ENCODE data around the gene SLC6A20. TPM values are rescaled to one million over a fixed set of nuclear protein-coding genes. Genes with fewer than 3 reads are reported as not detected.

SLC6A20 gene
- total RNA-seq, 1 experiment from 2014 or later = 0.09 TPM

DNA sequence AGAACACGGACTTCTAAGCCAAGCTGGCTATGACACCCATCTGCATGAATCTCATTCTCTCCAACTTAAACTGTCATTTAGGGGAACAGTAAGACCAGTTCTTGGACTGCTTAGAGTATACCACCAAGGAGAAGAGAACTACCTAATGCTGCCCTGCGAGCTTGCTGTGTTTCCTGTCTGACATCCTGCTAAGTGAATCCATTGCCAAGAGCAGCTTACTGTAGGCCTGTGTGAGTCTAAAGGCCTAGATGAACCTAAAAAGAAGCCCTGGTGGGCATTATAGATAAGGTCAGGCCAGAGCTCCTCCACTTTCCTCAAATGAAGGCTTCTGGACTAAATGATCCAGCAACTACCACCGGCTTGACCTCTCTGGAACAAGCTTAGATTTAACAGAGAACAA lies 30.6 kb upstream of the SLC6A20 start:
- no peak overlapping the region for H3K4me3 Mint-ChIP-seq
- Histone ChIP-seq H4K91ac (ENCODE audit: insufficient read length, low read depth, low read length) (no peak overlapping the region), H3T11ph (ENCODE audit: low read length) (no peak overlapping the region), H2BK5ac (ENCODE audit: insufficient read length, low read length) (no peak overlapping the region), H3K27ac (ENCODE audit: insufficient read length, low read depth, low read length) (no peak overlapping the region), H2BK15ac (ENCODE audit: low read depth, low read length) (no peak overlapping the region), H4K20me1 (ENCODE audit: control insufficient read depth, insufficient read depth, insufficient read length) (no peaks in the 10 kb centered on the region), H3K23ac (ENCODE audit: insufficient read length, low read depth, low read length) (no peak overlapping the region), H3K23me2 (ENCODE audit: insufficient read length, low read depth, low read length, poor library complexity, severe bottlenecking) (no peaks in the 10 kb centered on the region), H3K4ac (ENCODE audit: low read depth, low read length) (no peak overlapping the region), H4K5ac (ENCODE audit: insufficient read length, low read depth, low read length) (no peak overlapping the region), H3K18ac (ENCODE audit: insufficient read length, low read depth, low read length) (no peak overlapping the region), H3K14ac (ENCODE audit: insufficient read depth, low read length) (no peak overlapping the region), H4K8ac (replicated peaks; ENCODE audit: insufficient read length, low read depth, low read length) (no peak overlapping the region), H2BK120ac (ENCODE audit: low read depth, low read length, poor library complexity, severe bottlenecking) (no peak overlapping the region), H3K27me3 (ENCODE audit: insufficient read depth, low read length) (no peaks in the 10 kb centered on the region), H3K79me1 (ENCODE audit: insufficient read depth, low read depth, low read length, poor library complexity, severe bottlenecking) (no peaks in the 10 kb centered on the region), H3K56ac (ENCODE audit: insufficient read length, low read depth, low read length) (no peak overlapping the region), H3K4me2 (ENCODE audit: insufficient read depth, insufficient read length, low read length) (no peak overlapping the region), H3K9me3 (ENCODE audit: control insufficient read depth, low read depth, low read length) (no peaks in the 10 kb centered on the region), H2BK12ac (ENCODE audit: insufficient read length, low read depth, low read length) (no peak overlapping the region), H3K4me1 (ENCODE audit: insufficient read depth, low read length) (no peaks in the 10 kb centered on the region), H2AFZ (ENCODE audit: low read length) (no peak overlapping the region), H2AK5ac (ENCODE audit: insufficient read length, low read length) (no peak overlapping the region), H3K9ac (ENCODE audit: extremely low read depth, insufficient read length, low read length) (no peak overlapping the region), H2BK20ac (ENCODE audit: low read depth, low read length, poor library complexity, severe bottlenecking) (no peak overlapping the region), H3K79me2 (ENCODE audit: insufficient read depth, low read length) (no peaks in the 10 kb centered on the region)
- TF ChIP-seq CTCF (conservative IDR thresholded peaks at IDR 0.05) = no peak
- DNase-seq = no peak
- peaks cover 0 to 5% (median 4%) of the 10 kb centered on the region in 3 experiments; a peak in 2 of 7 replicates for H3K36me3 Mint-ChIP-seq (ENCODE audit: insufficient read depth in 1 of 3, low read depth in 3 of 3)
- WGBS (ENCODE audit: extremely low coverage, insufficient read length, low lambda C conversion rate) = no CpG with 5 or more reads among the region's 3 CpGs
- H3K27me3 Mint-ChIP-seq (ENCODE audit: low read depth) = no peaks in the 10 kb centered on the region
- H3K4me1 Mint-ChIP-seq = no peaks in the 10 kb centered on the region
- H3K9me3 Mint-ChIP-seq = no peaks in the 10 kb centered on the region
- peak overlapping the region in 1 of 3 experiments; percentile 40; a peak in 1 of 7 replicates for H3K27ac Mint-ChIP-seq
